ENCODE data around the gene NDUFS7.

- TF ChIP-seq CTCF (conservative IDR thresholded peaks at IDR 0.05) (no peak), ZFX (IDR thresholded peaks at IDR 0.05) (no peak)
Observed at GRCh38 chr19:1441677-1442438, 58.2 kb downstream of the NDUFS7 start.
